ENCODE measurements around the gene DBET.
"Not testable (repeated sequence)": the region's sequence is repeated elsewhere in the genome, so short reads cannot be mapped to it uniquely, and the experiment has no call there.

- TF ChIP-seq EZH2 (IDR thresholded peaks at IDR 0.05; ENCODE audit: borderline replicate concordance, low read length); CTCF (conservative IDR thresholded peaks at IDR 0.05 in 1 of 2, IDR thresholded peaks at IDR 0.05 in 1 of 2; ENCODE audit: extremely low read depth in 1 of 2, insufficient read depth in 1 of 2, low read depth in 1 of 2, low read length in 2 of 2): not testable (repeated sequence)
These were observed 16.7 kb upstream of the DBET start for GRCh38 chr4:190047627-190048026.
